Mucosa of descending colon (tissue), 3 donors: ENCODE measurements around the gene HIPK2. TPM values are rescaled to one million over a fixed set of nuclear protein-coding genes. Genes with fewer than 3 reads are reported as not detected.

Experiments used
- ATAC-seq: fragments of 200-7000 bp; cut with Tn5 transposase; one replicate; pipeline ENCODE4 v1.9.1; 2020; ENCODE audit warnings: mild to moderate bottlenecking, moderate library complexity
- DNase-seq, 3 donors: peaks; one replicate each; pipeline ENCODE4 v3.0.0-alpha.2; 2020
- H3K36me3 ChIP-seq: fragments of 200-600 bp; one replicate; pipeline ENCODE4 v1.8.0; 2021; ENCODE audit warnings: low read depth, mild to moderate bottlenecking
- H3K4me1 ChIP-seq: fragments of 200-600 bp; one replicate; pipeline ENCODE4 v1.8.0; 2021; ENCODE audit warnings: low read depth, mild to moderate bottlenecking
- H3K4me3 ChIP-seq: fragments of 200-600 bp; one replicate; pipeline ENCODE4 v1.8.0; 2021; ENCODE audit warnings: mild to moderate bottlenecking
- H3K9me3 ChIP-seq: fragments of 200-600 bp; one replicate; pipeline ENCODE4 v1.8.0; 2021; ENCODE audit warnings: mild to moderate bottlenecking
- intact Hi-C, 2 donors: fragments of 100-400 bp; cut with DNase I in 1 of 2; cut with micrococcal nuclease in 1 of 2; formaldehyde crosslinking; loops; one replicate each; pipeline versions ENCODE4 v1.11.0 to v1.11.1; 2022; cut with DNase I, micrococcal nuclease
- total RNA-seq, 3 donors: library from RNA; stranded (reverse); fragmentation: NEBNext Ultra II Directional in 2 of 3; extraction: Animal tissue kit (Norgen Biotek cat#: 25700) in 2 of 3; gene quantifications; one replicate each; pipeline versions ENCODE4 v1.2.1 to v1.2.4, GENCODE V29; 2021 to 2023
- TF ChIP-seq, protein P1 (sequence below): fragments of 200-600 bp; IDR thresholded peaks from one replicate; pipeline ENCODE4 v1.8.0; 2022; ENCODE audit warnings: antibody characterized with exemption, mild to moderate bottlenecking
- donor health status: DM: no; HTN: no; CAD: no; lungs with moderate emphysema.
- donor health status: DM: no; HTN: no; CAD: no.
- donor health status: DM: no; HTN: yes; CAD: no.

The HIPK2 gene
- total RNA-seq, 3 donors from 2014 or later = 29.9 to 63.6 (median 39.9) TPM

DNA sequence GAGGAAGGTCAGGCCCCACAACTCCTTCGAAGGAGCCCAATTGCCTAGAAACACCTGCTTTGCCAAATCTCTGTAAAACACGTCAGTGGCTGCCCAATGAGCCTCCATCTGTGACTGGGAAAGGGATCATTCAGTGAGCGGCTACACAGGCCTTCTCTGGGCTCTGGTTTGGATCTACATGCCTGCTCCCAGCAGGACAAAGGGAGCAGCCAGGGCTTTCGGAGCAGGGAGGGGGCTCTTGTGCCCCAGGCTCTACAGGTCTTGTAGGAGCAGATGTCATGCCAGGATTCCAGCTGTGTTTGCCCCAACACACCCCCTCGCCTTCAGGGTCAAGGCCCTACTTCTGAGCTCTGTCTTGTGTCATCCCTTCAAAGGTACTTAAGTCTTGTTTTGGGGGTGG, 180.8 kb downstream of the HIPK2 start:
- Histone ChIP-seq H3K9me3 (no peaks in the 10 kb centered on the region), H3K4me1 (no peaks in the 10 kb centered on the region), H3K36me3 (no peaks in the 10 kb centered on the region), H3K4me3 (no peak overlapping the region)
- DNase-seq = no peak
- intact Hi-C loops = no loop called here
- TF ChIP-seq, protein P1, sequence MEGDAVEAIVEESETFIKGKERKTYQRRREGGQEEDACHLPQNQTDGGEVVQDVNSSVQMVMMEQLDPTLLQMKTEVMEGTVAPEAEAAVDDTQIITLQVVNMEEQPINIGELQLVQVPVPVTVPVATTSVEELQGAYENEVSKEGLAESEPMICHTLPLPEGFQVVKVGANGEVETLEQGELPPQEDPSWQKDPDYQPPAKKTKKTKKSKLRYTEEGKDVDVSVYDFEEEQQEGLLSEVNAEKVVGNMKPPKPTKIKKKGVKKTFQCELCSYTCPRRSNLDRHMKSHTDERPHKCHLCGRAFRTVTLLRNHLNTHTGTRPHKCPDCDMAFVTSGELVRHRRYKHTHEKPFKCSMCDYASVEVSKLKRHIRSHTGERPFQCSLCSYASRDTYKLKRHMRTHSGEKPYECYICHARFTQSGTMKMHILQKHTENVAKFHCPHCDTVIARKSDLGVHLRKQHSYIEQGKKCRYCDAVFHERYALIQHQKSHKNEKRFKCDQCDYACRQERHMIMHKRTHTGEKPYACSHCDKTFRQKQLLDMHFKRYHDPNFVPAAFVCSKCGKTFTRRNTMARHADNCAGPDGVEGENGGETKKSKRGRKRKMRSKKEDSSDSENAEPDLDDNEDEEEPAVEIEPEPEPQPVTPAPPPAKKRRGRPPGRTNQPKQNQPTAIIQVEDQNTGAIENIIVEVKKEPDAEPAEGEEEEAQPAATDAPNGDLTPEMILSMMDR = no peak
- no peak for ATAC-seq

DNA sequence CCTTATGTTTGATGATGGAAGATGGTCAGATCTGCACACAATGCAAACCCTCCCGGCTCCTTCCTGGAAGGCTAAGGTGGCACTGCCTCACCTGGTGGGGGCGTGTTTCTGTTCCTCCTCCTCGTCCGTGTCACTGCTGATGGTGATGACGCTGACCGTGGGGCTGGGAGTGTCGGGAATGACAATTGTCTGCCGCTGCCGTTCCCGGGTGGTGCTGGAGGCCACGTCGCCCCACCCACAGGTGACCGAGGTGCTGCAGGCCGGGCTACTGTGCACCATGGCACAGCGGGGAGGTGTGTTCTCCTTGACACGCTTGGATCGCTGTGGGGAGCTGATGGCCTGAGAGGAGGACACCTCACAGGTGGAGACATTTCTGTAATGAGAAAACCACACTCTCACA, 181.2 kb downstream of the HIPK2 start:
- Histone ChIP-seq H3K4me1 (no peaks in the 10 kb centered on the region), H3K9me3 (no peaks in the 10 kb centered on the region), H3K36me3 (no peaks in the 10 kb centered on the region), H3K4me3 (no peak overlapping the region)
- TF ChIP-seq, protein P1 = no peak
- DNase-seq = no peak
- no peak for ATAC-seq
- intact Hi-C loops = no loop called here

DNA sequence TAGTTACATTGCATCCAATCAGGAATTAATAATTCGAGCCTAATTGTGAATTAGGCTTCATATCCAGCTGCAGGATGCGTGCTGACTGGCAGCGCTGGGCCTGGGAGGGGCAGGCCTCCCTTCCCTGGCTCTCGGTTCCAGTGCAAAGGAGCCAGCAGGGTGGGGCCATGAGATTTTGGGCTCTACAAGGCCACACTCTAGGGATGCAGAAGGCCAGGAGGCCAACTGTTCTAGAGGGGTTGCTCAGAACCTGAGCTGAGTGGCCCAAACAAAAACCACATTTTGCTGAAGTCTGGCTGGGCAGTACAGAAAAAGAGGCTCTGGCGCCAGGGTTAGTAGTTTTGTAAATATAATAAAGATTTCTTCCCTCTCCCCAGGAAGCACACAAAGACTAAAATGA, 182.0 kb downstream of the HIPK2 start:
- no peak overlapping the region for H3K4me3 ChIP-seq
- no peaks in the 10 kb centered on the region for H3K9me3 ChIP-seq
- intact Hi-C loops = no loop called here
- DNase-seq (no peak), ATAC-seq (no peak)
- no peaks in the 10 kb centered on the region for H3K36me3 ChIP-seq
- TF ChIP-seq, protein P1 = no peak
- H3K4me1 ChIP-seq = no peaks in the 10 kb centered on the region

DNA sequence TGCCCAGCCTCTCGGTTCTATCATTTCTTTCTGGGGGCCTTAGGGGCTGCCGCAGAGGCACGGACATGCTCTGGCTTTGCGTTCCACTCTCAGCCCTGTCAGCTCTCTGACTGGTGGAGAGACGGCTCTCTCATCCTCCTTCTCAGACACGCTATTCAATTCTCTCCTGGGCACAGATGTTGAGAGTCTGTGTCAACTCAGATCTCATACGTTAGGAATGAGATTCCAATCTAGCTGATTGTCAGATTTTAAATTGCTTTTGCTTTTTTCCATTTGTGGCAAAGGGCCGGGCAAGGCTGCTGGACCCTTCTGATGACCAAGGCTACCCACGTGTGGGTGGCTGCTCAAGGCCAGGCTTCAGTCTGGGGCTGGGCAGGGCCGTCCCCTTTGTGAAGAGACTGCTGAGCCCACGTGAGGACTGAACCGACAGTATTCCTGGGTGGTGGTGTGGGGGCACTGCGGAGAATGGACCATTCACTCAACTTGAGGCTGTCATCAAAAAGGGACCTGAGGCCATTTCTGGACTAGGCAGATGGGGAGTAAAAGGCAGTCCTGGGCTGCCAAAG, 182.8 kb downstream of the HIPK2 start:
- no peak for ATAC-seq
- intact Hi-C loops = no loop called here
- TF ChIP-seq, protein P1 = no peak
- Histone ChIP-seq H3K4me3 (no peak overlapping the region), H3K9me3 (no peaks in the 10 kb centered on the region), H3K36me3 (no peaks in the 10 kb centered on the region), H3K4me1 (no peaks in the 10 kb centered on the region)
- DNase-seq = no peak

DNA sequence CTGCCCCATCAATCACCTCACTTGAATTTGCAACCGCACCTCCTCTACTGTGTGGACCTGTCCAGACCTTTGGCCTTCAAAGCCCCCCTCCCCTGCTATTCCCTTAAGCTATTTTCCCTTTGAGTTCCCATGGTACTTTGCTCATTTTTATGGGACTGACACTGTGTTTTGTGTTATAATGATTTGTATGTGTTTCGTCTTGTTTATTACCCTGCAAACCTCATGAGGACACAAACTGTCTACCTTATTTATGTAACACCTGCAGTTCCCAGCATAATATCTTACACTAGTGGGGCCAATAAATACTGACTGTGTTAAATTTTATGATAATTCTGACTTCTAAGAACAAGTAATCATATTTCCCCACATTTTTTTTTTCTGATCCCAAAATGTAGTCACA, 183.7 kb downstream of the HIPK2 start:
- H3K36me3 ChIP-seq = no peaks in the 10 kb centered on the region
- H3K4me3 ChIP-seq = no peak overlapping the region
- intact Hi-C loops = no loop called here
- DNase-seq (no peak), ATAC-seq (no peak)
- no peaks in the 10 kb centered on the region for H3K4me1 ChIP-seq
- TF ChIP-seq, protein P1 = no peak
- no peaks in the 10 kb centered on the region for H3K9me3 ChIP-seq
